HCT116 (cell line): ENCODE measurements around the gene RNF112. TPM values are rescaled to one million over a fixed set of nuclear protein-coding genes. Genes with fewer than 3 reads are reported as not detected.

ENCODE experiments used
- ATAC-seq: fragments of 200-7000 bp; cut with Tn5 transposase; 2 replicates; pipeline ENCODE4 v1.9.1; 2020; ENCODE audit warnings: mild to moderate bottlenecking, moderate library complexity
- BruUV-seq: library from RNA; stranded (reverse); fragments of 400-500 nt; replicated peaks from 2 replicates; lab custom pipeline; 2021; lab: Mats Ljungman, UMichigan
- CTCF ChIA-PET: fragments of 300-600 bp; sonication (Branson Sonifier 250); formaldehyde crosslinking; loops from one replicate; lab custom pipeline; 2021; ENCODE audit warnings: antibody characterized with exemption; lab: Charles Lee
- POLR2A ChIA-PET: fragments of 300-600, 350-600 bp; sonication (Branson Sonifier 250); formaldehyde crosslinking; loops from one replicate; lab custom pipeline; 2021; ENCODE audit warnings: antibody characterized with exemption; lab: Charles Lee
- RAD21 ChIA-PET, 2 experiments: fragments of 300-600 bp; sonication (Branson Sonifier 250); formaldehyde crosslinking; loops; one replicate each; lab custom pipeline; 2023; ENCODE audit warnings: low total read pairs in 2 of 2; ENCODE audit not compliant: uncharacterized antibody in 2 of 2, unreplicated experiment in 2 of 2, low non-redundant PET in 1 of 2; lab: Charles Lee
- DNase-seq: peaks from one replicate; pipeline ENCODE4 v3.0.0-alpha.2; 2010; ENCODE audit warnings: low read depth, low spot score
- H2AFZ ChIP-seq: fragments of 200-600 bp; shearing (Covaris generic), sonication (generic); 2 replicates; pipeline ENCODE4 v1.6.1; 2017; ENCODE audit warnings: low read depth, mixed run types, mixed read lengths, antibody characterized with exemption, low read length; ENCODE audit not compliant: poor library complexity, severe bottlenecking
- H3K27ac ChIP-seq: 2 replicates; pipeline ENCODE4 v1.5.1; 2012; ENCODE audit warnings: low read depth, low read length
- H3K27me3 ChIP-seq: fragments of 200-600 bp; sonication (generic); 2 replicates; pipeline ENCODE4 v1.6.1; 2016; ENCODE audit warnings: mixed run types, low read length, mixed read lengths; ENCODE audit not compliant: insufficient read depth
- H3K36me3 ChIP-seq, 2 experiments: fragments of 200-500 bp in 1 of 2; fragments of 200-600 bp in 1 of 2; sonication (Bioruptor generic) in 1 of 2; sonication (generic) in 1 of 2; 2 replicates each; pipeline versions ENCODE4 v1.5.1 to v1.6.1; 2014 to 2016; ENCODE audit warnings: low read length in 2 of 2, inconsistent platforms in 1 of 2, mixed read lengths in 1 of 2, mixed run types in 1 of 2; ENCODE audit not compliant: insufficient read depth in 2 of 2, control insufficient read depth in 1 of 2
- H3K4me1 ChIP-seq, 2 experiments: fragments of 200-600 bp in 1 of 2; sonication (generic) in 1 of 2; 2 replicates each; pipeline versions ENCODE4 v1.5.1 to v1.6.1; 2012 to 2017; ENCODE audit warnings: low read length in 2 of 2, inconsistent platforms in 1 of 2, mild to moderate bottlenecking in 1 of 2, mixed read lengths in 1 of 2, mixed run types in 1 of 2, moderate library complexity in 1 of 2; ENCODE audit not compliant: insufficient read depth in 2 of 2, control insufficient read depth in 1 of 2
- H3K4me2 ChIP-seq: fragments of 200-600 bp; sonication (generic); 2 replicates; pipeline ENCODE4 v1.6.1; 2017; ENCODE audit warnings: mixed run types, low read length, mixed read lengths
- H3K4me3 ChIP-seq, 2 experiments: fragments of 200-600 bp in 1 of 2; sonication (generic) in 1 of 2; replicated peaks in 1 of 2; 2 replicates each; pipeline ENCODE4 v1.5.1; 2011 to 2016; ENCODE audit warnings: low read length in 2 of 2, control low read depth in 1 of 2, low read depth in 1 of 2, mild to moderate bottlenecking in 1 of 2, mixed read lengths in 1 of 2, mixed run types in 1 of 2
- H3K79me2 ChIP-seq: fragments of 200-600 bp; sonication (generic); 2 replicates; pipeline ENCODE4 v1.6.1; 2017; ENCODE audit warnings: mild to moderate bottlenecking, mixed run types, low read length, moderate library complexity, mixed read lengths; ENCODE audit not compliant: insufficient read depth
- H3K9ac ChIP-seq: fragments of 200-600 bp; sonication (generic); 2 replicates; pipeline ENCODE4 v1.6.1; 2016; ENCODE audit warnings: low read length, mixed read lengths
- H3K9me2 ChIP-seq: fragments of 200-600 bp; sonication (generic), shearing (Covaris generic); 2 replicates; pipeline ENCODE4 v1.6.1; 2017; ENCODE audit warnings: mixed run types, mild to moderate bottlenecking, moderate library complexity; ENCODE audit not compliant: insufficient read depth
- H3K9me3 ChIP-seq, 2 experiments: fragments of 200-500 bp in 1 of 2; fragments of 200-600 bp in 1 of 2; sonication (Bioruptor generic) in 1 of 2; sonication (generic) in 1 of 2; 2 replicates each; pipeline ENCODE4 v1.6.1; 2014 to 2017; ENCODE audit warnings: low read length in 2 of 2, mixed read lengths in 2 of 2, inconsistent platforms in 1 of 2, low read depth in 1 of 2, mild to moderate bottlenecking in 1 of 2, mixed run types in 1 of 2, moderate library complexity in 1 of 2; ENCODE audit not compliant: control insufficient read depth in 1 of 2, insufficient read depth in 1 of 2
- H4K20me1 ChIP-seq: fragments of 200-600 bp; sonication (generic), shearing (Covaris generic); 2 replicates; pipeline ENCODE4 v1.6.1; 2017; ENCODE audit warnings: mixed run types, mild to moderate bottlenecking, moderate library complexity; ENCODE audit not compliant: insufficient read depth
- ATF3 ChIP-seq: IDR thresholded peaks from 2 replicates; pipeline ENCODE4 v1.6.1; 2012
- CBX3 ChIP-seq: IDR thresholded peaks from 2 replicates; pipeline ENCODE4 v1.6.1; 2012; ENCODE audit warnings: low read depth
- CTCF ChIP-seq, 3 experiments: fragments of 200-600 bp in 1 of 3; sonication (generic) in 1 of 3; IDR thresholded peaks in 2 of 3; conservative IDR thresholded peaks in 1 of 3; 2 replicates each; pipeline ENCODE4 v1.5.1; 2012 to 2017; ENCODE audit warnings: low read depth in 2 of 3, low read length in 2 of 3, antibody characterized with exemption in 1 of 3, borderline replicate concordance in 1 of 3, control low read depth in 1 of 3, mild to moderate bottlenecking in 1 of 3, mixed read lengths in 1 of 3, mixed run types in 1 of 3, moderate library complexity in 1 of 3; ENCODE audit not compliant: insufficient read depth in 1 of 3
- EZH2 ChIP-seq: fragments of 200-600 bp; sonication (generic); IDR thresholded peaks from 2 replicates; pipeline ENCODE4 v1.6.1; 2017; ENCODE audit warnings: antibody characterized with exemption, mixed run types
- MAX ChIP-seq: IDR thresholded peaks from 2 replicates; pipeline ENCODE4 v1.6.1; 2012
- POLR2A ChIP-seq: IDR thresholded peaks from 2 replicates; pipeline ENCODE4 v1.7.0; 2011; ENCODE audit warnings: borderline replicate concordance; ENCODE audit not compliant: insufficient read depth, insufficient read length; ENCODE audit errors: extremely low read depth
- POLR2AphosphoS5 ChIP-seq: IDR thresholded peaks from 2 replicates; pipeline ENCODE4 v1.6.1; 2011; ENCODE audit warnings: mild to moderate bottlenecking, low read depth, low read length, moderate library complexity
- RAD21 ChIP-seq: IDR thresholded peaks from 2 replicates; pipeline ENCODE4 v1.6.1; 2012; ENCODE audit warnings: low read depth, mild to moderate bottlenecking
- SIN3A ChIP-seq: IDR thresholded peaks from 2 replicates; pipeline ENCODE4 v1.6.1; 2012; ENCODE audit warnings: low read depth
- SP1 ChIP-seq: IDR thresholded peaks from 2 replicates; pipeline ENCODE4 v1.6.1; 2012; ENCODE audit warnings: low read depth
- SRF ChIP-seq: IDR thresholded peaks from 2 replicates; pipeline ENCODE4 v1.6.1; 2012; ENCODE audit warnings: low read depth
- TCF7L2 ChIP-seq: IDR thresholded peaks from 2 replicates; pipeline ENCODE4 v1.7.0; 2011; ENCODE audit warnings: borderline replicate concordance, inconsistent platforms; ENCODE audit not compliant: insufficient read depth, insufficient read length; ENCODE audit errors: extremely low read depth
- YY1 ChIP-seq: IDR thresholded peaks from 2 replicates; pipeline ENCODE4 v1.6.1; 2011; ENCODE audit warnings: low read length, low read depth, moderate library complexity, mild to moderate bottlenecking; ENCODE audit not compliant: insufficient replicate concordance; ENCODE audit errors: extremely low read depth
- ZBTB33 ChIP-seq: IDR thresholded peaks from 2 replicates; pipeline ENCODE4 v1.6.1; 2011; ENCODE audit warnings: mild to moderate bottlenecking, low read length, moderate library complexity; ENCODE audit not compliant: insufficient replicate concordance; ENCODE audit errors: extremely low read depth
- ZFX ChIP-seq: fragments of 450-650 bp; IDR thresholded peaks from 2 replicates; pipeline ENCODE4 v1.6.1; 2017
- ZNF274 ChIP-seq: fragments of 200-500 bp; sonication (Bioruptor generic); IDR thresholded peaks from 2 replicates; pipeline ENCODE4 v1.6.1; 2014; ENCODE audit warnings: mild to moderate bottlenecking, low read depth, low read length, inconsistent platforms
- intact Hi-C: fragments of 100-400 bp; cut with micrococcal nuclease; formaldehyde crosslinking; loops from 2 replicates; pipeline ENCODE4 v1.10.0; 2022
- total RNA-seq: library from RNA; stranded (reverse); gene quantifications from one replicate; pipeline ENCODE4 v1.2.1, GENCODE V29; 2021; ENCODE audit not compliant: unreplicated experiment

RNF112 gene
- total RNA-seq, 1 experiment from 2014 or later, result 0.98 TPM

- H2AFZ ChIP-seq, result no peak overlapping the region
- BruUV-seq, result no TSS peak
- ChIA-PET CTCF (interaction anchor here (1.5 kb wide), 1 partner anchor 361 kb away, joined by 3 read pairs; no protein-coding TSS in a partner anchor), POLR2A (no interaction called here)
- H3K4me3 ChIP-seq, result no peak overlapping the region
- H3K27me3 ChIP-seq, result no peaks in the 10 kb centered on the region
- no peak overlapping the region for H3K9ac ChIP-seq
- no peaks in the 10 kb centered on the region for H3K9me3 ChIP-seq
- no peak overlapping the region for H3K4me2 ChIP-seq
- no peak overlapping the region for H3K27ac ChIP-seq
- DNase-seq, result no peak
- H3K36me3 ChIP-seq, result no peaks in the 10 kb centered on the region
- intact Hi-C loops, result no loop called here
- TF ChIP-seq ZBTB33, result no peak
- no peak for TF ChIP-seq ZFX
- no peak for TF ChIP-seq EZH2
- TF ChIP-seq ATF3, result no peak
- TF ChIP-seq TCF7L2, result no peak
- no peak for TF ChIP-seq SIN3A
- TF ChIP-seq YY1, result no peak
- TF ChIP-seq, all 23 proteins: peak for 0
- H3K4me1 ChIP-seq, result peaks cover 14 to 16% of the 10 kb centered on the region in 2 experiments
- ATAC-seq, result no peak
- H3K9me2 ChIP-seq, result no peaks in the 10 kb centered on the region
- H4K20me1 ChIP-seq, result no peaks in the 10 kb centered on the region
- H3K79me2 ChIP-seq, result no peaks in the 10 kb centered on the region
- RAD21 ChIA-PET, result no interaction called here
These were observed 8.9 kb upstream of the RNF112 start for GRCh38 chr17:19402171-19402570.

GRCh38 chr17:19403021-19403420, 8.0 kb upstream of the RNF112 start:
- CTCF ChIA-PET, result no interaction called here
- Histone ChIP-seq H3K9me3 (no peaks in the 10 kb centered on the region), H3K36me3 (no peaks in the 10 kb centered on the region), H3K9ac (no peak overlapping the region), H3K9me2 (no peaks in the 10 kb centered on the region), H3K27ac (no peak overlapping the region), H3K79me2 (no peaks in the 10 kb centered on the region), H3K4me2 (no peak overlapping the region), H4K20me1 (no peaks in the 10 kb centered on the region), H3K4me1 (peaks cover 8% of the 10 kb centered on the region in 2 experiments), H3K27me3 (no peaks in the 10 kb centered on the region), H2AFZ (no peak overlapping the region), H3K4me3 (no peak overlapping the region)
- RAD21 ChIA-PET, result no interaction called here
- no peak for TF ChIP-seq ZNF274
- TF ChIP-seq CTCF (IDR thresholded peaks at IDR 0.05 in 2 of 3, conservative IDR thresholded peaks at IDR 0.05 in 1 of 3; ENCODE audit: borderline replicate concordance in 1 of 3, insufficient read depth in 1 of 3, low read depth in 2 of 3, low read length in 2 of 3), result no peak
- TF ChIP-seq ZFX, result no peak
- no peak for TF ChIP-seq ATF3
- TF ChIP-seq SP1, result no peak
- no peak for TF ChIP-seq EZH2
- TF ChIP-seq YY1, result no peak
- TF ChIP-seq POLR2AphosphoS5, result no peak
- no peak for TF ChIP-seq RAD21
- TF ChIP-seq CBX3, result no peak
- no peak for TF ChIP-seq TCF7L2
- TF ChIP-seq MAX, result no peak
- no peak for TF ChIP-seq SRF
- TF ChIP-seq POLR2A, result no peak
- POLR2A ChIA-PET, result no interaction called here
- DNase-seq (no peak), ATAC-seq (no peak)
- intact Hi-C loops, result no loop called here
- no TSS peak for BruUV-seq
